Measurements from ENCODE around the gene RGS7.

DNA sequence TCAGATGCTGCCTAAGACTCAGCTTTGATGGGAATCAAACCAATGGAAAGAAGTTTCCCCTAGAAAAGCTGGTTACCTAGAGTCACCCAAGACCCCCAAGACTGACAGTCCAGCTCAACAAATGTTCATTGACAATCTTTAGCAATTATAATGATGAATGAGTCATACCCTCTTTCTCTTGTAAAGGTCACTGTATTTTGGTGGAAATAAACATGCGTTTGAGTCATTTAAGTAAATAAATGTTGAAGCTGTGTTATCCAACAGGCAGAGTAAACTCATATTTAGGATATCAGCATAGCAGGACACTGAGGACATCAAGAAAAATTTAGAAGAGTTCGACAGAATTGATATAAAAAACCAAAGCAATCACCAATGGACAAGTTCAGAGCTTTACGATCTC is 295.9 kb downstream of the RGS7 start:
- TF ChIP-seq, protein P1, sequence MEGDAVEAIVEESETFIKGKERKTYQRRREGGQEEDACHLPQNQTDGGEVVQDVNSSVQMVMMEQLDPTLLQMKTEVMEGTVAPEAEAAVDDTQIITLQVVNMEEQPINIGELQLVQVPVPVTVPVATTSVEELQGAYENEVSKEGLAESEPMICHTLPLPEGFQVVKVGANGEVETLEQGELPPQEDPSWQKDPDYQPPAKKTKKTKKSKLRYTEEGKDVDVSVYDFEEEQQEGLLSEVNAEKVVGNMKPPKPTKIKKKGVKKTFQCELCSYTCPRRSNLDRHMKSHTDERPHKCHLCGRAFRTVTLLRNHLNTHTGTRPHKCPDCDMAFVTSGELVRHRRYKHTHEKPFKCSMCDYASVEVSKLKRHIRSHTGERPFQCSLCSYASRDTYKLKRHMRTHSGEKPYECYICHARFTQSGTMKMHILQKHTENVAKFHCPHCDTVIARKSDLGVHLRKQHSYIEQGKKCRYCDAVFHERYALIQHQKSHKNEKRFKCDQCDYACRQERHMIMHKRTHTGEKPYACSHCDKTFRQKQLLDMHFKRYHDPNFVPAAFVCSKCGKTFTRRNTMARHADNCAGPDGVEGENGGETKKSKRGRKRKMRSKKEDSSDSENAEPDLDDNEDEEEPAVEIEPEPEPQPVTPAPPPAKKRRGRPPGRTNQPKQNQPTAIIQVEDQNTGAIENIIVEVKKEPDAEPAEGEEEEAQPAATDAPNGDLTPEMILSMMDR (IDR thresholded peaks at IDR 0.05): no peak
- no peak for TF ChIP-seq POLR2AphosphoS5 (IDR thresholded peaks at IDR 0.05; ENCODE audit: low read depth, low read length)
- TF ChIP-seq, protein P2, sequence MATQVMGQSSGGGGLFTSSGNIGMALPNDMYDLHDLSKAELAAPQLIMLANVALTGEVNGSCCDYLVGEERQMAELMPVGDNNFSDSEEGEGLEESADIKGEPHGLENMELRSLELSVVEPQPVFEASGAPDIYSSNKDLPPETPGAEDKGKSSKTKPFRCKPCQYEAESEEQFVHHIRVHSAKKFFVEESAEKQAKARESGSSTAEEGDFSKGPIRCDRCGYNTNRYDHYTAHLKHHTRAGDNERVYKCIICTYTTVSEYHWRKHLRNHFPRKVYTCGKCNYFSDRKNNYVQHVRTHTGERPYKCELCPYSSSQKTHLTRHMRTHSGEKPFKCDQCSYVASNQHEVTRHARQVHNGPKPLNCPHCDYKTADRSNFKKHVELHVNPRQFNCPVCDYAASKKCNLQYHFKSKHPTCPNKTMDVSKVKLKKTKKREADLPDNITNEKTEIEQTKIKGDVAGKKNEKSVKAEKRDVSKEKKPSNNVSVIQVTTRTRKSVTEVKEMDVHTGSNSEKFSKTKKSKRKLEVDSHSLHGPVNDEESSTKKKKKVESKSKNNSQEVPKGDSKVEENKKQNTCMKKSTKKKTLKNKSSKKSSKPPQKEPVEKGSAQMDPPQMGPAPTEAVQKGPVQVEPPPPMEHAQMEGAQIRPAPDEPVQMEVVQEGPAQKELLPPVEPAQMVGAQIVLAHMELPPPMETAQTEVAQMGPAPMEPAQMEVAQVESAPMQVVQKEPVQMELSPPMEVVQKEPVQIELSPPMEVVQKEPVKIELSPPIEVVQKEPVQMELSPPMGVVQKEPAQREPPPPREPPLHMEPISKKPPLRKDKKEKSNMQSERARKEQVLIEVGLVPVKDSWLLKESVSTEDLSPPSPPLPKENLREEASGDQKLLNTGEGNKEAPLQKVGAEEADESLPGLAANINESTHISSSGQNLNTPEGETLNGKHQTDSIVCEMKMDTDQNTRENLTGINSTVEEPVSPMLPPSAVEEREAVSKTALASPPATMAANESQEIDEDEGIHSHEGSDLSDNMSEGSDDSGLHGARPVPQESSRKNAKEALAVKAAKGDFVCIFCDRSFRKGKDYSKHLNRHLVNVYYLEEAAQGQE (IDR thresholded peaks at IDR 0.05; ENCODE audit: insufficient read depth in 1 of 2, low read depth in 2 of 2, low read length in 1 of 2): no peak
- no peak for TF ChIP-seq SIN3A (IDR thresholded peaks at IDR 0.05; ENCODE audit: borderline replicate concordance, insufficient read depth, low read depth, low read length)
